ENCODE results near the gene CHKB. TPM values are rescaled to one million over a fixed set of nuclear protein-coding genes. Genes with fewer than 3 reads are reported as not detected.
A peak's percentile ranks its signal among the peaks of the same experiment; 100 is the strongest.

The CHKB gene
- total and polyA plus RNA-seq, 4 donors = 59.4 to 142 (median 74.9) TPM

DNA sequence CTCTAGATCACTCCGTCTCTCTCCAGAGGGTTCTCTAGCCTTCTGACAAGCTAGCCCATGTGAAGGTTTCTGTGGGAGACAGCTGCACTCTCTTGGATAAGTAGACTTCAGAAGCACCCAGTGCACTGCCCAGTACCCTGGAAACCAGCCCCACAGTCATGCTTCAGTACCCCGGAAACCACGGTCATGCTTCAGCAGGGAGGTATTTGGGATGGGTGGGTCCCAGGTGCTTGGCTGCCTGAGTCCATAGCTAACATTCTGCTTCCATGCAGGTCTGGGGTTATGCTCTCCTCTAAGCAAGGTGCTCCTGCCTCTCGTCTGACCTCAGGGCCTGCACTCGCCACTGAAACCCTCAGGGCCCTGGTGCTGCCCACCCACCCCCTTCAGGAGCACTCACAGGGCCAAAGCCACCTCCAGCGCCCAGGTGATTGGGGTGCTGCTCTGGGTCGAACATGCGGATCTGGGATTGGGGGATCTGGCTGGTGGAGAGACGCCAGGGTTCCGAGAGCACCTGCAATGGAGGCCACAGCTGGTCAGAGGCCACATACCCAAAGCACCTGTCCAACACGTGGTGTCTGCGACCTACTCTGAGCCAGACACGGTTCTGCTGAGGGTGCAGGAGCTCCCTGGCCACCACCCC is 12.6 kb downstream of the CHKB start:
- ATAC-seq (ENCODE audit: insufficient read depth, low FRiP score) = no peak
- peaks cover 0 to 8% (median 0%) of the 10 kb centered on the region in 4 donors for H3K36me3 ChIP-seq (ENCODE audit: control insufficient read depth in 4 of 4, insufficient read depth in 4 of 4, low read length in 4 of 4)
- no peaks in the 10 kb centered on the region for H3K4me1 ChIP-seq (ENCODE audit: control insufficient read depth in 5 of 5, insufficient read depth in 5 of 5, low read length in 5 of 5)
- TF ChIP-seq, protein P1, sequence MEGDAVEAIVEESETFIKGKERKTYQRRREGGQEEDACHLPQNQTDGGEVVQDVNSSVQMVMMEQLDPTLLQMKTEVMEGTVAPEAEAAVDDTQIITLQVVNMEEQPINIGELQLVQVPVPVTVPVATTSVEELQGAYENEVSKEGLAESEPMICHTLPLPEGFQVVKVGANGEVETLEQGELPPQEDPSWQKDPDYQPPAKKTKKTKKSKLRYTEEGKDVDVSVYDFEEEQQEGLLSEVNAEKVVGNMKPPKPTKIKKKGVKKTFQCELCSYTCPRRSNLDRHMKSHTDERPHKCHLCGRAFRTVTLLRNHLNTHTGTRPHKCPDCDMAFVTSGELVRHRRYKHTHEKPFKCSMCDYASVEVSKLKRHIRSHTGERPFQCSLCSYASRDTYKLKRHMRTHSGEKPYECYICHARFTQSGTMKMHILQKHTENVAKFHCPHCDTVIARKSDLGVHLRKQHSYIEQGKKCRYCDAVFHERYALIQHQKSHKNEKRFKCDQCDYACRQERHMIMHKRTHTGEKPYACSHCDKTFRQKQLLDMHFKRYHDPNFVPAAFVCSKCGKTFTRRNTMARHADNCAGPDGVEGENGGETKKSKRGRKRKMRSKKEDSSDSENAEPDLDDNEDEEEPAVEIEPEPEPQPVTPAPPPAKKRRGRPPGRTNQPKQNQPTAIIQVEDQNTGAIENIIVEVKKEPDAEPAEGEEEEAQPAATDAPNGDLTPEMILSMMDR (IDR thresholded peaks at IDR 0.05; ENCODE audit: control extremely low read depth, extremely low read depth) = no peak
- WGBS, 2 donors = 91 to 97% methylated on average over 13 of the region's 13 CpGs
- no peak overlapping the region for H3K27ac ChIP-seq (ENCODE audit: low read depth in 1 of 2, low read length in 1 of 2)
- H3K4me3 ChIP-seq = no peak overlapping the region
- H3K9me3 ChIP-seq (ENCODE audit: control insufficient read depth in 4 of 4, insufficient read depth in 3 of 4, low read length in 3 of 4) = no peaks in the 10 kb centered on the region
- no peak overlapping the region for H3K9ac ChIP-seq (ENCODE audit: insufficient read depth in 1 of 2, low read length in 2 of 2)
- no peaks in the 10 kb centered on the region for H3K27me3 ChIP-seq (ENCODE audit: control insufficient read depth in 3 of 3, insufficient read depth in 3 of 3, low read length in 2 of 3)
- DNase-seq = no peak

GRCh38 chr22:50569041-50569459 is 13.6 kb downstream of the CHKB start:
- no peak overlapping the region for H3K27ac ChIP-seq (ENCODE audit: low read depth in 1 of 2, low read length in 1 of 2)
- H3K36me3 ChIP-seq (ENCODE audit: control insufficient read depth in 4 of 4, insufficient read depth in 4 of 4, low read length in 4 of 4) = peaks cover 0 to 8% (median 0%) of the 10 kb centered on the region in 4 donors
- no peak overlapping the region for H3K9ac ChIP-seq (ENCODE audit: insufficient read depth in 1 of 2, low read length in 2 of 2)
- no peak for ATAC-seq (ENCODE audit: insufficient read depth, low FRiP score)
- H3K27me3 ChIP-seq (ENCODE audit: control insufficient read depth in 3 of 3, insufficient read depth in 3 of 3, low read length in 2 of 3) = no peaks in the 10 kb centered on the region
- WGBS, 2 donors = 89 to 92% methylated on average over 8 of the region's 8 CpGs
- H3K4me1 ChIP-seq (ENCODE audit: control insufficient read depth in 5 of 5, insufficient read depth in 5 of 5, low read length in 5 of 5) = no peaks in the 10 kb centered on the region
- no peak for DNase-seq
- no peak overlapping the region for H3K4me3 ChIP-seq
- TF ChIP-seq, protein P1 (IDR thresholded peaks at IDR 0.05; ENCODE audit: control extremely low read depth, extremely low read depth) = no peak
- no peaks in the 10 kb centered on the region for H3K9me3 ChIP-seq (ENCODE audit: control insufficient read depth in 4 of 4, insufficient read depth in 3 of 4, low read length in 3 of 4)

- DNase-seq = peak in 1 of 3 donors; percentile 29
- no peaks in the 10 kb centered on the region for H3K27me3 ChIP-seq (ENCODE audit: control insufficient read depth in 3 of 3, insufficient read depth in 3 of 3, low read length in 2 of 3)
- H3K27ac ChIP-seq (ENCODE audit: low read depth in 1 of 2, low read length in 1 of 2) = no peak overlapping the region
- TF ChIP-seq, protein P1 (IDR thresholded peaks at IDR 0.05; ENCODE audit: control extremely low read depth, extremely low read depth) = no peak
- H3K9me3 ChIP-seq (ENCODE audit: control insufficient read depth in 4 of 4, insufficient read depth in 3 of 4, low read length in 3 of 4) = no peaks in the 10 kb centered on the region
- no peak for ATAC-seq (ENCODE audit: insufficient read depth, low FRiP score)
- no peak overlapping the region for H3K9ac ChIP-seq (ENCODE audit: insufficient read depth in 1 of 2, low read length in 2 of 2)
- no peak overlapping the region for H3K4me3 ChIP-seq
- H3K36me3 ChIP-seq (ENCODE audit: control insufficient read depth in 4 of 4, insufficient read depth in 4 of 4, low read length in 4 of 4) = peaks cover 0 to 8% (median 0%) of the 10 kb centered on the region in 4 donors
- H3K4me1 ChIP-seq (ENCODE audit: control insufficient read depth in 5 of 5, insufficient read depth in 5 of 5, low read length in 5 of 5) = peaks cover 0 to under 1% (median 0%) of the 10 kb centered on the region in 5 donors
- 84 to 87% methylated on average over 7 of the region's 7 CpGs for WGBS, 2 donors
These were observed 14.0 kb downstream of the CHKB start for GRCh38 chr22:50568626-50569025.

Measured in lung (tissue), 12 donors.